ENCODE measurements around the gene FOXC2.

- TF ChIP-seq SIN3A (IDR thresholded peaks at IDR 0.05; ENCODE audit: borderline replicate concordance, insufficient read depth, low read length), result no peak
- TF ChIP-seq POLR2AphosphoS5 (IDR thresholded peaks at IDR 0.05; ENCODE audit: low read depth, low read length), result no peak
Observed at GRCh38 chr16:86614699-86615098, 48.1 kb downstream of the FOXC2 start.

All from PFSK-1 (cell line).